GM12892 (cell line): ENCODE results near the gene FCRLB.

ENCODE experiments used
- POLR2AphosphoS5 ChIP-seq: IDR thresholded peaks from 2 replicates; pipeline ENCODE4 v1.6.1; 2011; ENCODE audit warnings: low read depth, low read length, control low read depth
- TAF1 ChIP-seq: IDR thresholded peaks from 2 replicates; pipeline ENCODE4 v1.6.1; 2011; ENCODE audit warnings: low read depth, mild to moderate bottlenecking, control low read depth, low read length, borderline replicate concordance

DNA sequence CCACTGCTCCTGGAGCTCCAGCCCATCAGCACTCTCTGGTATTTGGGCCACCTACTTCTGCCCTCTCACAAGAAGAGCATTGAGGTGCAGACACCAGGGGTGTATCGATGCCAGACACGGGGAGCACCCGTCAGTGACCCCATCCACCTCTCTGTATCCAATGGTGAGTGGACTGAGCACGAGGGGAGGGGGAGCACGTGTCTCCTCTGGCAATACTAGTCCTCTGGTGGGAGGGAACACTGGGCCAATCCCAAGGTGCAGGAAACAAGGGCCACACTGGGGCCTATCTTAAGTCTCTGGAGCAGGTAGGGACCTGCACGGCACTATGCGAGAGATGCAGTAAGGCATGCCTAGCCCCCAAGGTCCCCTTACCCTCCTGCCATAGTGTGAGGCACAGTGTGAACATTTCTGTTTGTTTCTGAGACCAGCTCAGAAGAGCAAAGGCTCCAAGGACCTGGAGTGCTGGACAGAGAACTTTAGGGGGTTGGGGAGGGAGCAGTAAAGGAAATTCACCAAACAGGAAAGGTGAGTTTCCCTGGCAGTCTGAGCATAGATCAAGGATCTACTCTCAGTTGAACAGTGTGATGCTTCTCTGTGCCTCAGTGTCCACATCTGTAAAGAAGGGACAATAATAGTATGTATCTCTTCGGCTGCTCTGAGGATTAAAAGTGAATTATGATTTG, 2.3 kb downstream of the FCRLB start:
- TF ChIP-seq TAF1 (no peak), POLR2AphosphoS5 (no peak)
